Stimulated activated CD4-positive, alpha-beta T cell treated with anti-CD3 and anti-CD28 coated beads, Interleukin-4, amount 100 ng/mL, for 48 hours (primary cell): ENCODE measurements around the gene KRTCAP3.

Experiments
- DNase-seq, 2 donors: peaks; one replicate each; pipeline ENCODE4 v3.0.0-alpha.2; 2020; ENCODE audit warnings: low read depth in 2 of 2

The KRTCAP3 gene

DNA sequence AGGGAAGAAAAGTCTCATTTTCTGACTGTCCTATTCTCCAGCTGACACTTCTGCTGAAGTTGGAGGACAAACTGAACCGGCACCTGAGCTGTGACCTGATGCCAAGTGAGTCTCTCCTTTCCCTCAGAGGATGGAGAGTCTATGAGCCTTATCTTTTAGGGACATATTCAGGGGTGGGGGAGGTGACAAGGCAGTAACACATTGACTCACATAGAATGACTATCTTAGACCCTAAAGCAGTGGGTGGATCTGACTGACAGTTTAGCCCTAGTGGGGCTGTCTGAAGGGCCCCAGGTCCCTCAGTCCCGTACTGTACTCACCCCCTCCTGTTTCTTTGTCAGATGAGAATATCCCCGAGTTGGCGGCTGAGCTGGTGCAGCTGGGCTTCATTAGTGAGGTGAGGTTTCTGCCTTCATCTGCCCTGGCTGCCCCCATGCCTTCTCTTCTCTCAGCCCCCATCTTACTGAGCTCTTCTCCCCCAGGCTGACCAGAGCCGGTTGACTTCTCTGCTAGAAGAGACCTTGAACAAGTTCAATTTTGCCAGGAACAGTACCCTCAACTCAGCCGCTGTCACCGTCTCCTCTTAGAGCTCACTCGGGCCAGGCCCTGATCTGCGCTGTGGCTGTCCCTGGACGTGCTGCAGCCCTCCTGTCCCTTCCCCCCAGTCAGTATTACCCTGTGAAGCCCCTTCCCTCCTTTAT, 805 bp upstream of the KRTCAP3 start:
- no peak for DNase-seq

GRCh38 chr2:27442920-27443282, 720 bp downstream of the KRTCAP3 start:
- no peak for DNase-seq

- no peak for DNase-seq
Measured at GRCh38 chr2:27445155-27445554, 3.0 kb downstream of the KRTCAP3 start.

- DNase-seq, result no peak
Measured at GRCh38 chr2:27445615-27446014, 3.4 kb downstream of the KRTCAP3 start.

GRCh38 chr2:27446057-27446456, 3.9 kb downstream of the KRTCAP3 start:
- DNase-seq, result no peak

- no peak for DNase-seq
Measured at GRCh38 chr2:27448381-27448780, 6.2 kb downstream of the KRTCAP3 start.

DNA sequence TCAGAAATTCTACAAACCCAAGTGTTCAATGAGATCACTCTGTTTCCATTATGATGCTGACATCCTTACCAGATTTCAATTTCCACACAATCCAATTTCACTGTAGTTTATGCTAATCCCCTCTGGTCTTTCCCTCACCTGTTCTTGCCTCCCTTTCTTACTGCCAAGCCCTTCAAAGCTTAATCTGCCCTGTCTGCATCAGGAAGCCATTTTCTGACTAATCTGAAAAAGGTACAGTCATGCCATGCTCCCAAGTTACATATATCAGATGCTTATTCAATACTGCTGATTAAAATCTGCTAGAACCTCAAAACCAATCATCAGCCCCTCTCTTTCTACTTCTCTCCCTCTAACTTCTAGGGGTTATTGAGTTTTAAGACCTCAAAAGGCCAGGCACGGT, 8.9 kb downstream of the KRTCAP3 start:
- DNase-seq, result no peak

GRCh38 chr2:27453968-27454367, 11.8 kb downstream of the KRTCAP3 start:
- DNase-seq, result no peak

GRCh38 chr2:27461118-27461517, 18.9 kb downstream of the KRTCAP3 start:
- DNase-seq, result no peak

GRCh38 chr2:27464443-27464842, 22.3 kb downstream of the KRTCAP3 start:
- DNase-seq, result no peak

DNA sequence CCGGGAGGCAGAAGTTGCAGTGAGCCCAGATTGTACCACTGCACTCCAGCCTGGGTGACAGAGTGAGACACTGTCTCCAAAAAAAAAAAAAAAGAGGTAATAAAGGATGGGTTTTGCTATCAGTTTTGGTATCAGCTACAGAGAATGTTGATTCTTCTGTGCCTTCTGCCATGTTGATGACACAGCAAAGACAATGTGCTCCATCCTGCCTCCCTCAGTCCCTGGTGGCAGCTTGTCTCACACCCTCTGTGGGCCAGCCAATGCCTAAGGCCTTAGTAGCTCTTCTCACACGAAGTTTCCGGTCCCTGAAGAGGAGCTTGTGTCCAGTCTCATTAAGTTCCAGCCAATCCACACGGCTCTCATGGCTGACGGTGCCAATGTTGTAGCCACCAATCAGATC, 29.8 kb downstream of the KRTCAP3 start:
- DNase-seq, result no peak

GRCh38 chr2:27485496-27485895, 43.3 kb downstream of the KRTCAP3 start:
- DNase-seq, result no peak

GRCh38 chr2:27489118-27489497, 46.9 kb downstream of the KRTCAP3 start:
- no peak for DNase-seq

DNA sequence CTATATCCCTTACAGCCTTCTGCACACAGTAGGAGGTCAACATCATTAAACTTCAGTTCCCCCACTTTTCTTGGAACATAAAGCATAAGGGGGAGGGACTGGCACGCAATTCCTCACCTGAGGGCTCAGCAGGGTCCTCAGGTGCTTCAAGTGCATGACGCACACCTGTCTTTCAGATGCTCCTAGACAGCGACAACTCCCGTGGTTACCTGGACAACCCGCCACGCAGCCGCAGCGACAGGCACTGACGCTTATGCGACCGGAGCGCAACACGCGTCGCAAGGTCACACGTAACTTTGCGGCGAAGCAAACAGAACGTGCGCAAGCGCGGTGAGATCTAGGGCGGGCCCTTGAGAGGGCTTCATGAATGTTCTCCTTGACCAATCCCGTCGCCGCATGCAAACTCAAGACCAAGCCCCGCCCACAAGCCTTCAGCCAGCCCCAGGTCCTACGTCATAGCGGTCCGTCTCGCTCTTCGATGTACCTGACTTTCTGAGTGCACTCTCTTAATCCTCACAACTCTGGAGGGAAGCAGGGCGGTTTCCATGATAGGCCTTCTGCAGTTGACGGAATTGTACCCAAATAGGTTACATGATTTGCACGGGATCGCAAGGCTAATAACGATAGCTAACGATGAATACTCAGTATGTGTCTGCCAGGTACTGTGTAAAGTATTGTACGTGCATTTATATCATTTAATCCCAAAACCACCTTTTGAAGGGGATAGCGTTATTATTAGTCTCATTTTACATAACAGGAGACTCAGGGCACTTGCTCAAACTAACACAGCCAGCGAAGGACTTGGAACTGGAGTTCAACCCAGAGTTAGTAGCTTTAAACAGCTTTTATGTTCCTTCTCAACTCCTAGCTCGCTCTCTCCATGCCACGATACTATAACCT, 47.6 kb downstream of the KRTCAP3 start, which contains the start of gene IFT172:
Gene IFT172 (minus strand): TSS at position 246 of the 900 bp plus-strand sequence. CDS start 90 bp downstream, at position 156.
- DNase-seq, result peak; percentile 98 to 99

GRCh38 chr2:27492557-27492956, 50.4 kb downstream of the KRTCAP3 start:
- DNase-seq, result no peak

DNA sequence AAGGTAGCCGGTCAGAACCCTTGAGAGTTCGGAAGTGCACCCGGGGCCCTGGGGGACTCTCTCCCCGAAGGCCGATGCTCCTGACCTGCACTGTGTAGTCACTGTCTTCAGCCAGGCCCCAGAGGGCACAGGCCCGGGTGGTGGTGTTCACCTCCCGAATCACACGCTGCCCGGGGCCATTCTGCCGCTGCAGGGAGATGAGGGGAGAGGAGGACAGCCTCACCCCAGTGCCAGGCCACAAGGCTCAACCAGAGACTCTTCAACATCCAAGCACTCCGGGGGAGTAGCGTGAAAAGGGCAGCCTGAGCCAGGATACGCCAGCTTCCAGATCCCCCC, 51.7 kb downstream of the KRTCAP3 start:
- DNase-seq, result no peak
